H1 (cell line): Measurements from ENCODE around the gene DNAAF5. TPM values are rescaled to one million over a fixed set of nuclear protein-coding genes. Genes with fewer than 3 reads are reported as not detected.

Experiments
- JUN ChIP-seq: IDR thresholded peaks from 2 replicates; pipeline ENCODE4 v1.6.1; 2011; ENCODE audit warnings: low read depth, mild to moderate bottlenecking, improper control_type of control experiment, low read length
- RNF2 ChIP-seq: fragments of 200-900, 300-1000 bp; sonication (generic); IDR thresholded peaks from 2 replicates; pipeline ENCODE4 v1.7.1; 2016; ENCODE audit warnings: borderline replicate concordance, low read depth, mild to moderate bottlenecking, antibody characterized with exemption, low read length; ENCODE audit not compliant: poor library complexity, severe bottlenecking; ENCODE audit errors: missing control alignments
- SIX5 ChIP-seq: IDR thresholded peaks from 2 replicates; pipeline ENCODE4 v1.6.1; 2011; ENCODE audit warnings: mild to moderate bottlenecking, low read depth, low read length
- polyA plus RNA-seq, 7 experiments: library from polyadenylated mRNA; depleted of rRNA in 3 of 7; stranded (reverse) in 5 of 7; unstranded in 2 of 7; fragments of >200 nt in 5 of 7; fragments of 200-250 nt in 2 of 7; gene quantifications; 1 replicate in 5 of 7; 2 replicates in 1 of 7; 4 replicates in 1 of 7; pipeline versions ENCODE4 v1.2.1 to v1.2.3, GENCODE V29; 2011 to 2013; ENCODE audit warnings: missing spikeins in 2 of 7, mixed read lengths in 2 of 7
- total RNA-seq: library from RNA; stranded (reverse); fragmentation: NEBNext Ultra II Directional; extraction: Animal tissue kit (Norgen Biotek cat#: 25700); gene quantifications from 2 replicates; pipeline ENCODE4 v1.2.1, GENCODE V29; 2021

Gene DNAAF5
- total and polyA plus RNA-seq, 2 of the 8 experiments (the other 6 are each of a cell fraction or from before 2014, with no cell fraction given) = 55.1 to 95.9 TPM

GRCh38 chr7:833601-834258, 107.2 kb downstream of the DNAAF5 start (continued):
- no peak for TF ChIP-seq JUN
- TF ChIP-seq RNF2 = no peak
- TF ChIP-seq SIX5 = no peak
